ENCODE measurements around the gene TSEN34. TPM values are rescaled to one million over a fixed set of nuclear protein-coding genes. Genes with fewer than 3 reads are reported as not detected.

The TSEN34 gene
- total RNA-seq, 1 donor from 2014 or later = 27.8 TPM

- Mint-ChIP-seq H3K27me3 (ENCODE audit: unreplicated experiment) (peaks cover 33% of the 10 kb centered on the region), H3K27ac (ENCODE audit: unreplicated experiment) (peak overlapping the region; percentile 98), H3K36me3 (ENCODE audit: low read depth, unreplicated experiment) (peaks cover 26% of the 10 kb centered on the region), H3K4me1 (ENCODE audit: unreplicated experiment) (peaks cover 15% of the 10 kb centered on the region), H3K9me3 (ENCODE audit: unreplicated experiment) (no peaks in the 10 kb centered on the region), H3K4me3 (ENCODE audit: unreplicated experiment) (peak overlapping the region; percentile 99)
- no peak for DNase-seq (ENCODE audit: low spot score)
- no peak for TF ChIP-seq CTCF (IDR thresholded peaks at IDR 0.05; ENCODE audit: unreplicated experiment)
Measured at GRCh38 chr19:54160854-54161253, 30.3 kb upstream of the TSEN34 start.

- peaks cover 15% of the 10 kb centered on the region for H3K4me1 Mint-ChIP-seq (ENCODE audit: unreplicated experiment)
- no peaks in the 10 kb centered on the region for H3K9me3 Mint-ChIP-seq (ENCODE audit: unreplicated experiment)
- peak overlapping the region; percentile 91 for H3K4me3 Mint-ChIP-seq (ENCODE audit: unreplicated experiment)
- H3K27ac Mint-ChIP-seq (ENCODE audit: unreplicated experiment) = no peak overlapping the region
- DNase-seq (ENCODE audit: low spot score) = peak; percentile 76
- no peak for TF ChIP-seq CTCF (IDR thresholded peaks at IDR 0.05; ENCODE audit: unreplicated experiment)
- peaks cover 16% of the 10 kb centered on the region for H3K36me3 Mint-ChIP-seq (ENCODE audit: low read depth, unreplicated experiment)
- peaks cover 33% of the 10 kb centered on the region for H3K27me3 Mint-ChIP-seq (ENCODE audit: unreplicated experiment)
Measured at GRCh38 chr19:54162241-54162805, 28.8 kb upstream of the TSEN34 start.

- H3K27ac Mint-ChIP-seq (ENCODE audit: unreplicated experiment) = peak overlapping the region; percentile 82
Measured at GRCh38 chr19:54162884-54163283, 28.2 kb upstream of the TSEN34 start.

DNA sequence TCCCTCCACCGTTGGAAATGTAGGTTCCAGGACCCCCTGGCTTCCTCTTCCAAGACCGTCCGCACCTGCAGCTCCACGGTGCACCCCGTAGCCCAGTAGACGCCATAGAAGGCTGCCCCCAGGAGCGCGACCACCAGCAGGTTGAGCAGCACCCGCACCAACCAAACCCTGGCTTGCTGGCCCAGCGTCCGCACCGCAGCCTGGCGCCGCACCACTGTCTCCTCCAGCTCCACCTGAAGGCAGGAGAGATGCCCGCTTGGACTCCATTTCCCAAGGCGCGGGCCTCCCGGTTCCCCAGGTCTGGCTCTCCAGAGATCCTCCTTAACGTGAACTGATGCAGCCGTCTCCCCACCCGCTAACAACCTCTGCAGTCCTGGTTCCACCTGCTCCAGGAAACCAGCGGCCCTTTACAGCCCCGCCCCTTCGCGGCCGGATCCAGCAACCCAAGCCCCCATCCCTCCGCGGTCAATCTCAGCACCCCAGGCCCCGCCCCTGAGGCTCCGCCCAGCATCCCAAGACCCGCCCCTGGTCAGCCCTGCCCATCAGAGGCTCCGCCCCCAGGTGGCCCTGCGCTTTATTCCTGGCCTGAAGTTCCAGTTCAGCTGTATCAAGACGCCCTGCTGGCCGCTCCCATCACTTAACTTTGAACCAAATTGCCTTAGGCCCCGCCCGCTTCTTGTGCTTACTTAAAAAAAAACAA, 26.6 kb upstream of the TSEN34 start:
- Mint-ChIP-seq H3K27me3 (ENCODE audit: unreplicated experiment) (peaks cover 23% of the 10 kb centered on the region), H3K4me1 (ENCODE audit: unreplicated experiment) (peaks cover 10% of the 10 kb centered on the region), H3K9me3 (ENCODE audit: unreplicated experiment) (no peaks in the 10 kb centered on the region), H3K36me3 (ENCODE audit: low read depth, unreplicated experiment) (peaks cover 15% of the 10 kb centered on the region), H3K4me3 (ENCODE audit: unreplicated experiment) (no peak overlapping the region), H3K27ac (ENCODE audit: unreplicated experiment) (no peak overlapping the region)
- TF ChIP-seq CTCF (IDR thresholded peaks at IDR 0.05; ENCODE audit: unreplicated experiment) = no peak
- DNase-seq (ENCODE audit: low spot score) = peak; percentile 64

More at GRCh38 chr19:54162884-54163283, 28.2 kb upstream of the TSEN34 start:
- peaks cover 16% of the 10 kb centered on the region for H3K36me3 Mint-ChIP-seq (ENCODE audit: low read depth, unreplicated experiment)
- peak overlapping the region; percentile 50 for H3K4me3 Mint-ChIP-seq (ENCODE audit: unreplicated experiment)
- DNase-seq (ENCODE audit: low spot score) = no peak
- H3K4me1 Mint-ChIP-seq (ENCODE audit: unreplicated experiment) = peaks cover 15% of the 10 kb centered on the region
- no peak for TF ChIP-seq CTCF (IDR thresholded peaks at IDR 0.05; ENCODE audit: unreplicated experiment)
- peaks cover 32% of the 10 kb centered on the region for H3K27me3 Mint-ChIP-seq (ENCODE audit: unreplicated experiment)
- H3K9me3 Mint-ChIP-seq (ENCODE audit: unreplicated experiment) = no peaks in the 10 kb centered on the region

- no peak for TF ChIP-seq CTCF (IDR thresholded peaks at IDR 0.05; ENCODE audit: unreplicated experiment)
- Mint-ChIP-seq H3K36me3 (ENCODE audit: low read depth, unreplicated experiment) (peaks cover 8% of the 10 kb centered on the region), H3K4me3 (ENCODE audit: unreplicated experiment) (peak overlapping the region; percentile 50), H3K27me3 (ENCODE audit: unreplicated experiment) (peaks cover 19% of the 10 kb centered on the region), H3K27ac (ENCODE audit: unreplicated experiment) (no peak overlapping the region), H3K9me3 (ENCODE audit: unreplicated experiment) (no peaks in the 10 kb centered on the region), H3K4me1 (ENCODE audit: unreplicated experiment) (peaks cover 8% of the 10 kb centered on the region)
- DNase-seq (ENCODE audit: low spot score) = no peak
Measured at GRCh38 chr19:54165222-54165621, 25.9 kb upstream of the TSEN34 start.

Data from endothelial cell (in vitro differentiated cells).